ENCODE data around the gene OR1I1. TPM values are rescaled to one million over a fixed set of nuclear protein-coding genes. Genes with fewer than 3 reads are reported as not detected.

Gene OR1I1
- total and polyA plus RNA-seq, 2 of the 4 experiments (the other 2 are of a cell fraction) = not detected

DNA sequence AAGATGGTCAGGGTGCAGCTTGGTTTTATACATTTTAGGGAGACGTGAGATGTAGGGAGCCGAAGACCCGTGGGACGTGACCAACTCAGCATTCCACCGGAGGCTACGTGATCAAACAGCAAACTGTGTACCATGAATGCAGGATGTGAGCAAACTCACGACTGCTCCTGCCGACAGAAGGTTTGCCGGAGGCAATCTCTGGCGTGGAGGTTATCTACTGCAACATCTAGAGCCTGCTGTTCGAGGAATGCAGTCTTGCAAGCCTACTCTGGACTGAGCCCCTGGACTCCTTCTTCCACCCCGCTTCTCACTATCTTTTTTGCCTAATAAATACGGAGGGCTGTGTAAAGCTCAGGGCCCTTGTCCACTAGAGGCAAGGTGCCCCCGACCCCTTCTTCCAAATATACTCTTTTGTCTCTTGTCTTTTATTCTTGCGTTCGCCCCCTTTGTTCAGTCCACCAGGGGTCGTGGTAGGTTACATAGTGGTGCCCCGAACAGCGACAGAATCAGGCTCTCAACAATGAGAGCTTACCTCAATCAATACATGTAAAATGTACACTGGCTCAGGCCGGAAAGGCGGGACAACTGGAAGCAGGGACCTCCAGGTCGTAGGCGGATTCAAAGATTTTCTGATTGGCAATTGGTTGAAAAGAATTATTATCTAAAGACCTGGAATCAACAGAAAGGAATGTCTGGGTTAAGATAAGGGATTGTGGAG, 8.9 kb upstream of the OR1I1 start:
- no peaks in the 10 kb centered on the region for H3K9me1 ChIP-seq (ENCODE audit: insufficient read depth, low read length)
- H3K9me3 ChIP-seq (ENCODE audit: control insufficient read depth, insufficient read depth, low read length) = no peaks in the 10 kb centered on the region
- 65% methylated on average over 16 of the region's 23 CpGs; no CpG with 5 or more reads in 1 of the 2 experiments for WGBS, 2 experiments (ENCODE audit: extremely low coverage in 2 of 2, insufficient read length in 1 of 2)
- H3K79me1 ChIP-seq (ENCODE audit: low read depth in 1 of 2, low read length in 2 of 2) = no peaks in the 10 kb centered on the region
- H2BK20ac ChIP-seq (ENCODE audit: low read depth, low read length) = no peak overlapping the region
- H4K5ac ChIP-seq (ENCODE audit: low read depth, low read length) = no peak overlapping the region
- H2BK120ac ChIP-seq (ENCODE audit: low read depth, low read length) = no peak overlapping the region
- TF ChIP-seq MXI1 (IDR thresholded peaks at IDR 0.05; ENCODE audit: borderline replicate concordance, low read depth, low read length) = no peak
- TF ChIP-seq CHD1 (IDR thresholded peaks at IDR 0.05; ENCODE audit: low read depth, low read length) = no peak
- no peak for TF ChIP-seq BHLHE40 (IDR thresholded peaks at IDR 0.05; ENCODE audit: low read depth, low read length)
- TF ChIP-seq, protein P1, sequence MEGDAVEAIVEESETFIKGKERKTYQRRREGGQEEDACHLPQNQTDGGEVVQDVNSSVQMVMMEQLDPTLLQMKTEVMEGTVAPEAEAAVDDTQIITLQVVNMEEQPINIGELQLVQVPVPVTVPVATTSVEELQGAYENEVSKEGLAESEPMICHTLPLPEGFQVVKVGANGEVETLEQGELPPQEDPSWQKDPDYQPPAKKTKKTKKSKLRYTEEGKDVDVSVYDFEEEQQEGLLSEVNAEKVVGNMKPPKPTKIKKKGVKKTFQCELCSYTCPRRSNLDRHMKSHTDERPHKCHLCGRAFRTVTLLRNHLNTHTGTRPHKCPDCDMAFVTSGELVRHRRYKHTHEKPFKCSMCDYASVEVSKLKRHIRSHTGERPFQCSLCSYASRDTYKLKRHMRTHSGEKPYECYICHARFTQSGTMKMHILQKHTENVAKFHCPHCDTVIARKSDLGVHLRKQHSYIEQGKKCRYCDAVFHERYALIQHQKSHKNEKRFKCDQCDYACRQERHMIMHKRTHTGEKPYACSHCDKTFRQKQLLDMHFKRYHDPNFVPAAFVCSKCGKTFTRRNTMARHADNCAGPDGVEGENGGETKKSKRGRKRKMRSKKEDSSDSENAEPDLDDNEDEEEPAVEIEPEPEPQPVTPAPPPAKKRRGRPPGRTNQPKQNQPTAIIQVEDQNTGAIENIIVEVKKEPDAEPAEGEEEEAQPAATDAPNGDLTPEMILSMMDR (conservative IDR thresholded peaks at IDR 0.05; ENCODE audit: low read depth, low read length) = no peak
- no peak for TF ChIP-seq RCOR1 (IDR thresholded peaks at IDR 0.05; ENCODE audit: insufficient replicate concordance, low read length)
- TF ChIP-seq MAFK (IDR thresholded peaks at IDR 0.05; ENCODE audit: low read depth, low read length) = no peak
- no peak for TF ChIP-seq RAD21 (IDR thresholded peaks at IDR 0.05; ENCODE audit: low read length)
- TF ChIP-seq POLR2A (IDR thresholded peaks at IDR 0.05; ENCODE audit: low read depth, low read length) = no peak
- no peak for TF ChIP-seq SMC3 (IDR thresholded peaks at IDR 0.05; ENCODE audit: low read depth, low read length)
- no peak for TF ChIP-seq NFE2L2 (IDR thresholded peaks at IDR 0.05; ENCODE audit: low read depth, low read length)
- ChIA-PET POLR2A (ENCODE audit: unreplicated experiment) (no interaction called here), CTCF (no interaction called here)
- no peak overlapping the region for H3K9ac ChIP-seq (ENCODE audit: low read depth, low read length)
- no peak overlapping the region for H2AK5ac ChIP-seq (ENCODE audit: low read depth, low read length)
- in situ Hi-C loops (cut with MboI; ENCODE audit: low sequenced_read_pairs) = no loop called here
- no peaks in the 10 kb centered on the region for H4K20me1 ChIP-seq (ENCODE audit: insufficient read depth, low read length)
- H2BK15ac ChIP-seq (ENCODE audit: low read depth, low read length) = no peak overlapping the region
- no peak overlapping the region for H3K56ac ChIP-seq (ENCODE audit: extremely low read depth, insufficient read depth, low read length)
- DNase-seq (no peak), ATAC-seq (ENCODE audit: low read depth) (no peak)
- no peak overlapping the region for H4K91ac ChIP-seq (ENCODE audit: insufficient read depth, low read depth, low read length)
- BruUV-seq (replicated peaks) = no TSS peak
- H3K4ac ChIP-seq (ENCODE audit: low read depth, low read length) = no peak overlapping the region
- no peak overlapping the region for H3K4me2 ChIP-seq (ENCODE audit: low read depth, low read length)
- H2BK5ac ChIP-seq (ENCODE audit: low read depth, low read length, poor library complexity, severe bottlenecking) = no peak overlapping the region
- no peaks in the 10 kb centered on the region for H3K36me3 ChIP-seq (ENCODE audit: control insufficient read depth, insufficient read depth, low read length)
- H3K23ac ChIP-seq (ENCODE audit: low read depth, low read length) = no peak overlapping the region
- no peak overlapping the region for H2AK9ac ChIP-seq (replicated peaks; ENCODE audit: low read depth, low read length, poor library complexity)
- H3K27me3 ChIP-seq (ENCODE audit: control insufficient read depth, insufficient read depth, low read length) = no peaks in the 10 kb centered on the region
- no peak overlapping the region for H3K4me3 ChIP-seq (ENCODE audit: insufficient read depth, low read depth, low read length)
- H2AFZ ChIP-seq (replicated peaks; ENCODE audit: low read length, poor library complexity) = no peak overlapping the region
- no peaks in the 10 kb centered on the region for H3K4me1 ChIP-seq (ENCODE audit: control insufficient read depth, insufficient read depth, low read length)
- dilution Hi-C loops (cut with HindIII; ENCODE audit: low sequenced_read_pairs, unreplicated experiment) = no loop called here
- H4K8ac ChIP-seq (ENCODE audit: low read depth in 2 of 2, low read length in 2 of 2) = no peak overlapping the region
- intact Hi-C loops (cut with micrococcal nuclease) = no loop called here
- no peak overlapping the region for H3K14ac ChIP-seq (replicated peaks; ENCODE audit: low read depth, low read length)
- H3K18ac ChIP-seq (ENCODE audit: low read depth, low read length) = no peak overlapping the region
- H3K27ac ChIP-seq (ENCODE audit: insufficient read depth, low read length) = no peak overlapping the region

Data from IMR-90 (cell line).